B cell (primary cell): Measurements from ENCODE around the gene POLN.

Experiments
- EZH2 ChIP-seq: IDR thresholded peaks from 2 replicates; pipeline ENCODE4 v1.6.1; 2012; ENCODE audit warnings: borderline replicate concordance, low read depth, mild to moderate bottlenecking, moderate library complexity, low read length; ENCODE audit not compliant: insufficient read depth, poor library complexity, severe bottlenecking
- TF ChIP-seq, protein P1 (sequence below): fragments of 200-600 bp; IDR thresholded peaks from one replicate; pipeline ENCODE4 v1.8.0; 2022; ENCODE audit warnings: antibody characterized with exemption, mild to moderate bottlenecking

DNA sequence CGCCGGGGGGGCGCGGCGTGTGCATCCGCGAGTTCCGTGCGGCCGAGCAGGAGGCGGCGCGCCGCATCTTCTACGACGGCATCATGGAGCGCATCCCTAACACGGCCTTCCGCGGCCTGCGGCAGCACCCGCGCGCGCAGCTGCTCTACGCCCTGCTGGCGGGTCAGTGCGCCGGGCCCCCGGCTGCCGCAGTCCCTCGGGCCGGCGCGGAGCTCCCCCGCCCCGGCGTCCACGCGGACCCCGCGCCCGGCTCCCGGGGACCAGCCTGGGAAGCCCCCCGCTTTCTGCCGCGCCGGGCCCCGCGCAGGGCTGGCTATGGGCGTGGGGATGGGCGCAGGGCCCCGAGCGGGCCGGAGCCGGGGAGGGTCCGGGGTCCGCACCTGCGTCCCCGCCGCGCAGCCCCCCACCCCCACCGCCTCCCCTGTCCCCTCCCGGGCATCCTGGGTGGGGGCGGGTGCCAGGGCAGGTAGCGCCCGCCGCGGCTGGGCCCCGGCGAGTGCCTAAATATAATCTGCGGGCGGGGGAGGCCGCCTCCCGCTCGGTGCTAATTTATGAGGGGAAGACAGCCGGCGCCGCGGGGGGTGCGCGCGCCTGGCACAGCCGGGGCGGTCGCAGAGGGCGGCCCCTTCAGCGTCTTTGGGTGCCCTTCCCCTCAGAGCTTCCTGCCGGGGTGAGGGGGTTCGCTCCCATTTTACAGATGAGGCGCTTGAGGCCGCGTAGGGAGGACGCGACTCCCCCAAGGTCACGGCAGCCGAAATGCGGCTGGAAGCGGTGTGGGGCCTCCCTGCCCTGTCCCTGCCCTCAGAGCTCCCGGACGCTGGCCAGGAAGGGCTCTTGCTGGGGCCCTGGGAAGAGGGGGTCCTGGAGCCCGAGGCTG is 182.0 kb downstream of the POLN start:
- TF ChIP-seq, protein P1, sequence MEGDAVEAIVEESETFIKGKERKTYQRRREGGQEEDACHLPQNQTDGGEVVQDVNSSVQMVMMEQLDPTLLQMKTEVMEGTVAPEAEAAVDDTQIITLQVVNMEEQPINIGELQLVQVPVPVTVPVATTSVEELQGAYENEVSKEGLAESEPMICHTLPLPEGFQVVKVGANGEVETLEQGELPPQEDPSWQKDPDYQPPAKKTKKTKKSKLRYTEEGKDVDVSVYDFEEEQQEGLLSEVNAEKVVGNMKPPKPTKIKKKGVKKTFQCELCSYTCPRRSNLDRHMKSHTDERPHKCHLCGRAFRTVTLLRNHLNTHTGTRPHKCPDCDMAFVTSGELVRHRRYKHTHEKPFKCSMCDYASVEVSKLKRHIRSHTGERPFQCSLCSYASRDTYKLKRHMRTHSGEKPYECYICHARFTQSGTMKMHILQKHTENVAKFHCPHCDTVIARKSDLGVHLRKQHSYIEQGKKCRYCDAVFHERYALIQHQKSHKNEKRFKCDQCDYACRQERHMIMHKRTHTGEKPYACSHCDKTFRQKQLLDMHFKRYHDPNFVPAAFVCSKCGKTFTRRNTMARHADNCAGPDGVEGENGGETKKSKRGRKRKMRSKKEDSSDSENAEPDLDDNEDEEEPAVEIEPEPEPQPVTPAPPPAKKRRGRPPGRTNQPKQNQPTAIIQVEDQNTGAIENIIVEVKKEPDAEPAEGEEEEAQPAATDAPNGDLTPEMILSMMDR: no peak
- TF ChIP-seq EZH2: no peak
